SU-DHL-6 (cell line): ENCODE measurements around the gene GNAI2.

Experiments used
- EZH2phosphoT487 ChIP-seq: fragments of 200-600 bp; sonication (generic), shearing (Covaris generic); conservative IDR thresholded peaks from 2 replicates; pipeline ENCODE4 v1.6.1; 2018; ENCODE audit warnings: mild to moderate bottlenecking, antibody characterized with exemption, low read length, moderate library complexity, mixed read lengths
- TF ChIP-seq, protein P1 (sequence below): fragments of 200-600 bp; sonication (generic); IDR thresholded peaks from one replicate; pipeline ENCODE4 v1.5.1; 2017; ENCODE audit warnings: antibody characterized with exemption, mild to moderate bottlenecking, low read length, moderate library complexity; ENCODE audit not compliant: insufficient read depth, poor library complexity, severe bottlenecking

DNA sequence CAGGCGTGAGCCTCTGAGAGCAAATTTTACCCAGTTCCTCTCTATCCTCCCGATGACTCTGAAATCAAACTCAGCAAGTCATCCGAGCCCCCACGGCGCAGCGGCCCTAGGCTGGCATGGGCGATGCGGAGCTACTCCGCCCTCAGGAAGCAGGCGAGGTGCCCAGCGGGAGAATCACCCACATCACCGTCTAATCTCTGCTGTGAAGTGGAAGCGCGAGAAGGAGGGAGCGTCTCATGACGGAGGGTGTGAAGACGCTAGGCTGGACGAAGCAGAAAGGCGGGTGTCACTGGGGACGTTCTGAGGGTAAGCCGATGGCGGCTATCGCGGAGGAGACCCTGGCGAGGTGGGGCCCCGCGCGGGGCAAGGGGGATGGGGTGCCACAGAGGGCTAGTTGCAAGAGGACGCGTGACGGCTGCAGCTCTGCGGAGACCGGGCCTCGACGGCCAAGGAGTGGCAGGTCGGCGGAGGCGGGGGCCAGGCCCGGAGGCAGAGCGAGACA lies 9.1 kb upstream of the GNAI2 start:
- TF ChIP-seq, protein P1, sequence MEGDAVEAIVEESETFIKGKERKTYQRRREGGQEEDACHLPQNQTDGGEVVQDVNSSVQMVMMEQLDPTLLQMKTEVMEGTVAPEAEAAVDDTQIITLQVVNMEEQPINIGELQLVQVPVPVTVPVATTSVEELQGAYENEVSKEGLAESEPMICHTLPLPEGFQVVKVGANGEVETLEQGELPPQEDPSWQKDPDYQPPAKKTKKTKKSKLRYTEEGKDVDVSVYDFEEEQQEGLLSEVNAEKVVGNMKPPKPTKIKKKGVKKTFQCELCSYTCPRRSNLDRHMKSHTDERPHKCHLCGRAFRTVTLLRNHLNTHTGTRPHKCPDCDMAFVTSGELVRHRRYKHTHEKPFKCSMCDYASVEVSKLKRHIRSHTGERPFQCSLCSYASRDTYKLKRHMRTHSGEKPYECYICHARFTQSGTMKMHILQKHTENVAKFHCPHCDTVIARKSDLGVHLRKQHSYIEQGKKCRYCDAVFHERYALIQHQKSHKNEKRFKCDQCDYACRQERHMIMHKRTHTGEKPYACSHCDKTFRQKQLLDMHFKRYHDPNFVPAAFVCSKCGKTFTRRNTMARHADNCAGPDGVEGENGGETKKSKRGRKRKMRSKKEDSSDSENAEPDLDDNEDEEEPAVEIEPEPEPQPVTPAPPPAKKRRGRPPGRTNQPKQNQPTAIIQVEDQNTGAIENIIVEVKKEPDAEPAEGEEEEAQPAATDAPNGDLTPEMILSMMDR = no peak
- TF ChIP-seq EZH2phosphoT487 = no peak
